22Rv1 (cell line): ENCODE data around the gene NAA10.

ENCODE experiments used
- H3K27ac ChIP-seq: fragments of 450-650 bp; 2 replicates; pipeline ENCODE4 v1.5.1; 2017
- ZFX ChIP-seq: fragments of 450-650 bp; IDR thresholded peaks from 2 replicates; pipeline ENCODE4 v1.6.1; 2017; ENCODE audit warnings: antibody characterized with exemption, borderline replicate concordance
- TF ChIP-seq, protein P1 (sequence below): fragments of 450-650 bp; IDR thresholded peaks from 2 replicates; pipeline ENCODE4 v1.5.1; 2017; ENCODE audit warnings: mild to moderate bottlenecking

Gene NAA10

GRCh38 chrX:153934148-153934761 lies 582 bp downstream of the NAA10 start:
- no peak for TF ChIP-seq ZFX
- TF ChIP-seq, protein P1, sequence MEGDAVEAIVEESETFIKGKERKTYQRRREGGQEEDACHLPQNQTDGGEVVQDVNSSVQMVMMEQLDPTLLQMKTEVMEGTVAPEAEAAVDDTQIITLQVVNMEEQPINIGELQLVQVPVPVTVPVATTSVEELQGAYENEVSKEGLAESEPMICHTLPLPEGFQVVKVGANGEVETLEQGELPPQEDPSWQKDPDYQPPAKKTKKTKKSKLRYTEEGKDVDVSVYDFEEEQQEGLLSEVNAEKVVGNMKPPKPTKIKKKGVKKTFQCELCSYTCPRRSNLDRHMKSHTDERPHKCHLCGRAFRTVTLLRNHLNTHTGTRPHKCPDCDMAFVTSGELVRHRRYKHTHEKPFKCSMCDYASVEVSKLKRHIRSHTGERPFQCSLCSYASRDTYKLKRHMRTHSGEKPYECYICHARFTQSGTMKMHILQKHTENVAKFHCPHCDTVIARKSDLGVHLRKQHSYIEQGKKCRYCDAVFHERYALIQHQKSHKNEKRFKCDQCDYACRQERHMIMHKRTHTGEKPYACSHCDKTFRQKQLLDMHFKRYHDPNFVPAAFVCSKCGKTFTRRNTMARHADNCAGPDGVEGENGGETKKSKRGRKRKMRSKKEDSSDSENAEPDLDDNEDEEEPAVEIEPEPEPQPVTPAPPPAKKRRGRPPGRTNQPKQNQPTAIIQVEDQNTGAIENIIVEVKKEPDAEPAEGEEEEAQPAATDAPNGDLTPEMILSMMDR = no peak
- peak overlapping the region; percentile 72 for H3K27ac ChIP-seq

DNA sequence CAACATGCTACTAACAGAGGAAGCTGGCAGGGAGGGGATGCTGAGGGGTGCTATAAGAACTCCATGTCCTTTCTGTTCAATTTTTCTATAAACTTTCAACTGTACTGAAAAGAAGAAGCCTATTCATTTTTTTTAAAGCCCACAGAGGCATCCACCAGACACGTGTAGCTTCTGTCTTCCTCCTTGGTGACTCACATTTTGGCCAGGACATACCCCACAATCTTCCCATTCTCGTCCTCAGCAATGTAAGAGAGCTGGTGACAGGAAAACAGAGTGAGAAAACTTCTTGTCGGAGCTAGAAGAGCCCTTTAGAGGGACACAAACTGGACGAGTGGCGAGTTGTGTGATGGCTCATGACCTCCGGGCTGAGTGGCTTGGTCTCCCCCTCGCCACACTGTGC lies 1.1 kb downstream of the NAA10 start:
- TF ChIP-seq, protein P1 = no peak
- no peak for TF ChIP-seq ZFX
- peak overlapping the region; percentile 72 for H3K27ac ChIP-seq

- TF ChIP-seq ZFX = no peak
- TF ChIP-seq, protein P1 = no peak
- H3K27ac ChIP-seq = no peak overlapping the region
Measured at GRCh38 chrX:153932220-153932915, 2.5 kb downstream of the NAA10 start.

DNA sequence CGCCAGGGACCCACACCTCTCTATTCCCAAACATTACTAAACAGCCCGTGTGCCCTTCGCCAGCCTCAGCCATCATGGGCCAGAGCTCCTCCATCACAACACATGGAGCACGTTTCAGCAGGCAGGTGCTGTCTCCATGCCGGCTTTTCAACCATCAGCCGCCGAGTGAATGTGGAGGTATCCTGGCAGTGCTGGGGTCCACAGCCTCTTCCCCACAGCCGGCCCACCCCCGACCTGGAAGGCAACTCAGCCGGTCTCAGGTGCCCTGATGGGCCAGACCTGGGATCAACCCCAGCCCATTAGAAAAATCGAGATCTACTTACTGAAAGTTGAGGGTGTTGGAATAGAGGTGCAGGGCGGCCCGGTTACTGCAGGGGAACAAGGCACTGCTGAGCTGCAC lies 3.1 kb downstream of the NAA10 start:
- no peak overlapping the region for H3K27ac ChIP-seq
- no peak for TF ChIP-seq ZFX
- TF ChIP-seq, protein P1 = no peak

GRCh38 chrX:153931151-153931550 lies 3.7 kb downstream of the NAA10 start:
- H3K27ac ChIP-seq = no peak overlapping the region

GRCh38 chrX:153930011-153930910 lies 4.6 kb downstream of the NAA10 start:
- no peak for TF ChIP-seq ZFX
- TF ChIP-seq, protein P1 = no peak
- peak overlapping the region; percentile 93 for H3K27ac ChIP-seq

More at GRCh38 chrX:153931151-153931550, 3.7 kb downstream of the NAA10 start:
- TF ChIP-seq ZFX = no peak
- TF ChIP-seq, protein P1 = no peak

DNA sequence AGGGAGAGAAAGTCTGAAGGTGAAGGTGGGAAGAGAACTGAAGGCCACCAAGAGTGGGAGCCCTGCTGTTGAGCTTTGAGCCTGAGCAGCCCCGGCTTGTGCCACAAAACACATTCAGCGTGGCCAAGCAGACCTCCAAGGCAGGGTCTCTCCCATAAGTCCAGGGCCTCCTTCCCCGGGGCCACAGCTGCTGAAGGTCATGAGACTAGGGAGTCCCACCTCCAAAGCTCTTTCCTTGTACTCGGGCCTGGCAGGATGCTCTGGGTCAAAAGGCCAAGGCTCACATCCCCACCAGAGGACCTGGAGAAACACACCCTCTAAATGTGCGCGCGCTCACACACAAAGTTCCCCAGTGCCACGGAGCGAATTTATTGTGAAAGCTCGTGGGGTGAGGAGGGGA lies 5.3 kb downstream of the NAA10 start:
- TF ChIP-seq, protein P1 = no peak
- no peak for TF ChIP-seq ZFX
- H3K27ac ChIP-seq = peak overlapping the region; percentile 93
